Keratinocyte (primary cell): ENCODE data around the gene TPT1.

ENCODE experiments used
- CTCF ChIP-seq, 3 experiments: IDR thresholded peaks in 1 of 3; conservative IDR thresholded peaks in 1 of 3; optimal IDR thresholded peaks in 1 of 3; 2 replicates in 2 of 3; 3 replicates in 1 of 3; pipeline versions ENCODE3 to v1.5.1; 2011; ENCODE audit warnings: low read length in 3 of 3, mild to moderate bottlenecking in 3 of 3, moderate library complexity in 2 of 3, control low read depth in 1 of 3, inconsistent platforms in 1 of 3; ENCODE audit not compliant: insufficient read depth in 2 of 3; ENCODE audit errors: extremely low read depth in 1 of 3
- EZH2 ChIP-seq: IDR thresholded peaks from one replicate; pipeline ENCODE4 v1.6.1; 2012; ENCODE audit warnings: inconsistent platforms, mild to moderate bottlenecking, low read length, moderate library complexity

DNA sequence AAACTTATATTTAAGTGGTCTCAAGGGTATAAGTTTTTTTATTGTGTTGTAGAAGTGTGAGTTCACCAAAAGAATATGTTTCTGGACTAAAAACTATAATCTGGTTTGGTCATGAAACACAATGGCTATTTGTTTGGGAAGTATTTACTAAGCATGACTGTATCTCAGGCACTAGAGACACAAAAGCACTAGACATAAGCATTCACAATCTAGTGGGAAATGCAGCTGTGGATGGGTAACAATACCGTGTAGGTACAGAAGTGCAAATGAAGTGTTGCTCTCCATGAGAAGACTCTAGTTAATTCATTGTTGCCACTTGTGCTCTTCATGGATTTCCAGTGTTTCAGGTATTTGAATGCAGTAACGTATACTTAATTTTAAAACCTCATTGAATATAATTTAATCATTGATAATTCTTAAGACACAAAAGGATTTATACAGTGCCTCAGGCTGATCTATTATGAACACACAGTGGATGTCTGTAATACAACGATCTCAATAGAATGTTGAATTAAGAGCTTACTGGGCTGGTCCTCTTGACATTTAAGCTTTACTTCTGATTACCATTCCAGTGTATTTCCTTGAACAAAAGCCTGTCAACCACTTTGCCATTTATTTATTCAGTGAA lies 50.9 kb downstream of the TPT1 start:
- TF ChIP-seq CTCF (optimal IDR thresholded peaks at IDR 0.05 in 1 of 3, IDR thresholded peaks at IDR 0.05 in 1 of 3, conservative IDR thresholded peaks at IDR 0.05 in 1 of 3; ENCODE audit: extremely low read depth in 1 of 3, insufficient read depth in 2 of 3, low read length in 3 of 3) (no peak), EZH2 (no peak)
